ENCODE measurements around the gene SNAPIN. TPM values are rescaled to one million over a fixed set of nuclear protein-coding genes. Genes with fewer than 3 reads are reported as not detected.

The SNAPIN gene
- total and polyA plus RNA-seq, 8 donors = 7.5 to 27.3 (median 12.5) TPM

- H3K27me3 ChIP-seq = no peaks in the 10 kb centered on the region
- no peak overlapping the region for H3K4me3 ChIP-seq
- no peaks in the 10 kb centered on the region for H3K9me3 ChIP-seq
- intact Hi-C loops (cut with DNase I) = no loop called here
- DNase-seq = no peak
- ATAC-seq = no peak
- no peaks in the 10 kb centered on the region for H3K4me1 ChIP-seq
- no peak for FAIRE-seq
- no peak overlapping the region for H3K27ac ChIP-seq
- no peaks in the 10 kb centered on the region for H3K36me3 ChIP-seq
- 69 to 77% methylated on average over 11 of the region's 11 CpGs for WGBS, 2 donors
- no peak for TF ChIP-seq CTCF (IDR thresholded peaks at IDR 0.05)
Measured at GRCh38 chr1:153685544-153686340, 27.2 kb downstream of the SNAPIN start.

- no peak for FAIRE-seq
- intact Hi-C loops (cut with DNase I) = no loop called here
- no peak for DNase-seq
- Histone ChIP-seq H3K9me3 (no peaks in the 10 kb centered on the region), H3K4me3 (no peak overlapping the region), H3K36me3 (no peaks in the 10 kb centered on the region), H3K4me1 (no peaks in the 10 kb centered on the region), H3K27me3 (no peaks in the 10 kb centered on the region), H3K27ac (no peak overlapping the region)
- no peak for ATAC-seq
- WGBS, 2 donors = 77 to 81% methylated on average over 15 to 16 of the region's 16 CpGs
- TF ChIP-seq CTCF (IDR thresholded peaks at IDR 0.05) = no peak
Measured at GRCh38 chr1:153687346-153688125, 29.0 kb downstream of the SNAPIN start.

- no peak for FAIRE-seq
- ATAC-seq = no peak
- TF ChIP-seq CTCF (IDR thresholded peaks at IDR 0.05) = no peak
- Histone ChIP-seq H3K27me3 (no peaks in the 10 kb centered on the region), H3K4me3 (no peak overlapping the region), H3K9me3 (no peaks in the 10 kb centered on the region), H3K27ac (no peak overlapping the region), H3K4me1 (no peaks in the 10 kb centered on the region), H3K36me3 (no peaks in the 10 kb centered on the region)
- DNase-seq = no peak
- 86 to 88% methylated on average over 7 of the region's 7 CpGs for WGBS, 2 donors
- intact Hi-C loops (cut with DNase I) = no loop called here
Measured at GRCh38 chr1:153688276-153688675, 29.8 kb downstream of the SNAPIN start.

GRCh38 chr1:153688736-153689328 is 30.3 kb downstream of the SNAPIN start:
- H3K4me3 ChIP-seq = no peak overlapping the region
- no peak overlapping the region for H3K27ac ChIP-seq
- intact Hi-C loops (cut with DNase I) = no loop called here
- H3K27me3 ChIP-seq = no peaks in the 10 kb centered on the region
- ATAC-seq (no peak), DNase-seq (no peak), FAIRE-seq (no peak)
- H3K36me3 ChIP-seq = no peaks in the 10 kb centered on the region
- TF ChIP-seq CTCF (IDR thresholded peaks at IDR 0.05) = no peak
- H3K9me3 ChIP-seq = no peaks in the 10 kb centered on the region
- WGBS, 2 donors = 88 to 93% methylated on average over 18 of the region's 18 CpGs
- no peaks in the 10 kb centered on the region for H3K4me1 ChIP-seq

Measured in pancreas (tissue), 10 donors.